Neutrophil (primary cell): ENCODE results near the gene LTB4R.
A peak's percentile ranks its signal among the peaks of the same experiment; 100 is the strongest.

ENCODE experiments used
- H3K27ac ChIP-seq: fragments of 200-600 bp; sonication (generic); 2 replicates; pipeline ENCODE4 v1.5.1; 2016; ENCODE audit warnings: mild to moderate bottlenecking, moderate library complexity
- H3K27me3 ChIP-seq: fragments of 200-600 bp; sonication (generic); 2 replicates; pipeline ENCODE4 v1.6.0; 2016; ENCODE audit warnings: mild to moderate bottlenecking
- H3K36me3 ChIP-seq: fragments of 200-600 bp; sonication (generic); 2 replicates; pipeline ENCODE4 v1.5.1; 2017
- H3K4me1 ChIP-seq, 2 experiments: fragments of 200-600 bp in 1 of 2; sonication (generic) in 1 of 2; 1 replicate in 1 of 2; 2 replicates in 1 of 2; pipeline versions ENCODE4 v1.5.1 to v1.6.1; 2013 to 2016; ENCODE audit warnings: low read depth in 1 of 2, low read length in 1 of 2, mild to moderate bottlenecking in 1 of 2, moderate library complexity in 1 of 2; ENCODE audit not compliant: control insufficient read depth in 1 of 2, insufficient read depth in 1 of 2
- H3K4me3 ChIP-seq, 2 experiments: fragments of 200-600 bp in 1 of 2; sonication (generic) in 1 of 2; 1 replicate in 1 of 2; 2 replicates in 1 of 2; pipeline ENCODE4 v1.5.1; 2013 to 2016; ENCODE audit warnings: low read depth in 1 of 2, low read length in 1 of 2, mild to moderate bottlenecking in 1 of 2, moderate library complexity in 1 of 2
- H3K9me3 ChIP-seq: fragments of 200-600 bp; sonication (generic); 2 replicates; pipeline ENCODE4 v1.5.1; 2016
- TF ChIP-seq, protein P1 (sequence below): fragments of 200-600 bp; sonication (generic); IDR thresholded peaks from 2 replicates; pipeline ENCODE4 v1.5.1; 2016; ENCODE audit warnings: antibody characterized with exemption

The LTB4R gene, protein sequence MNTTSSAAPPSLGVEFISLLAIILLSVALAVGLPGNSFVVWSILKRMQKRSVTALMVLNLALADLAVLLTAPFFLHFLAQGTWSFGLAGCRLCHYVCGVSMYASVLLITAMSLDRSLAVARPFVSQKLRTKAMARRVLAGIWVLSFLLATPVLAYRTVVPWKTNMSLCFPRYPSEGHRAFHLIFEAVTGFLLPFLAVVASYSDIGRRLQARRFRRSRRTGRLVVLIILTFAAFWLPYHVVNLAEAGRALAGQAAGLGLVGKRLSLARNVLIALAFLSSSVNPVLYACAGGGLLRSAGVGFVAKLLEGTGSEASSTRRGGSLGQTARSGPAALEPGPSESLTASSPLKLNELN

DNA sequence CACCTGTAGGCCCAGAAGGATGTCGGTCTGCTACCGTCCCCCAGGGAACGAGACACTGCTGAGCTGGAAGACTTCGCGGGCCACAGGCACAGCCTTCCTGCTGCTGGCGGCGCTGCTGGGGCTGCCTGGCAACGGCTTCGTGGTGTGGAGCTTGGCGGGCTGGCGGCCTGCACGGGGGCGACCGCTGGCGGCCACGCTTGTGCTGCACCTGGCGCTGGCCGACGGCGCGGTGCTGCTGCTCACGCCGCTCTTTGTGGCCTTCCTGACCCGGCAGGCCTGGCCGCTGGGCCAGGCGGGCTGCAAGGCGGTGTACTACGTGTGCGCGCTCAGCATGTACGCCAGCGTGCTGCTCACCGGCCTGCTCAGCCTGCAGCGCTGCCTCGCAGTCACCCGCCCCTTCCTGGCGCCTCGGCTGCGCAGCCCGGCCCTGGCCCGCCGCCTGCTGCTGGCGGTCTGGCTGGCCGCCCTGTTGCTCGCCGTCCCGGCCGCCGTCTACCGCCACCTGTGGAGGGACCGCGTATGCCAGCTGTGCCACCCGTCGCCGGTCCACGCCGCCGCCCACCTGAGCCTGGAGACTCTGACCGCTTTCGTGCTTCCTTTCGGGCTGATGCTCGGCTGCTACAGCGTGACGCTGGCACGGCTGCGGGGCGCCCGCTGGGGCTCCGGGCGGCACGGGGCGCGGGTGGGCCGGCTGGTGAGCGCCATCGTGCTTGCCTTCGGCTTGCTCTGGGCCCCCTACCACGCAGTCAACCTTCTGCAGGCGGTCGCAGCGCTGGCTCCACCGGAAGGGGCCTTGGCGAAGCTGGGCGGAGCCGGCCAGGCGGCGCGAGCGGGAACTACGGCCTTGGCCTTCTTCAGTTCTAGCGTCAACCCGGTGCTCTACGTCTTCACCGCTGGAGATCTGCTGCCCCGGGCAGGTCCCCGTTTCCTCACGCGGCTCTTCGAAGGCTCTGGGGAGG lies at the start of gene LTB4R:
LTB4R (plus strand) TSS at position 857 of the 959 bp plus-strand sequence. CDS start 4,150 bp downstream, outside the sequence.
- H3K4me1 ChIP-seq, result peaks cover 83 to 88% of the 10 kb centered on the region in 2 experiments
- H3K27ac ChIP-seq, result peak within 1 kb of the TSS; percentile 97
- H3K27me3 ChIP-seq, result no peaks in the 10 kb centered on the region
- H3K9me3 ChIP-seq, result no peaks in the 10 kb centered on the region
- TF ChIP-seq, protein P1, sequence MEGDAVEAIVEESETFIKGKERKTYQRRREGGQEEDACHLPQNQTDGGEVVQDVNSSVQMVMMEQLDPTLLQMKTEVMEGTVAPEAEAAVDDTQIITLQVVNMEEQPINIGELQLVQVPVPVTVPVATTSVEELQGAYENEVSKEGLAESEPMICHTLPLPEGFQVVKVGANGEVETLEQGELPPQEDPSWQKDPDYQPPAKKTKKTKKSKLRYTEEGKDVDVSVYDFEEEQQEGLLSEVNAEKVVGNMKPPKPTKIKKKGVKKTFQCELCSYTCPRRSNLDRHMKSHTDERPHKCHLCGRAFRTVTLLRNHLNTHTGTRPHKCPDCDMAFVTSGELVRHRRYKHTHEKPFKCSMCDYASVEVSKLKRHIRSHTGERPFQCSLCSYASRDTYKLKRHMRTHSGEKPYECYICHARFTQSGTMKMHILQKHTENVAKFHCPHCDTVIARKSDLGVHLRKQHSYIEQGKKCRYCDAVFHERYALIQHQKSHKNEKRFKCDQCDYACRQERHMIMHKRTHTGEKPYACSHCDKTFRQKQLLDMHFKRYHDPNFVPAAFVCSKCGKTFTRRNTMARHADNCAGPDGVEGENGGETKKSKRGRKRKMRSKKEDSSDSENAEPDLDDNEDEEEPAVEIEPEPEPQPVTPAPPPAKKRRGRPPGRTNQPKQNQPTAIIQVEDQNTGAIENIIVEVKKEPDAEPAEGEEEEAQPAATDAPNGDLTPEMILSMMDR, result peak; percentile 80
- peak within 1 kb of the TSS; percentile 74 to 86 for H3K4me3 ChIP-seq
- H3K36me3 ChIP-seq, result peaks cover 23% of the 10 kb centered on the region

DNA sequence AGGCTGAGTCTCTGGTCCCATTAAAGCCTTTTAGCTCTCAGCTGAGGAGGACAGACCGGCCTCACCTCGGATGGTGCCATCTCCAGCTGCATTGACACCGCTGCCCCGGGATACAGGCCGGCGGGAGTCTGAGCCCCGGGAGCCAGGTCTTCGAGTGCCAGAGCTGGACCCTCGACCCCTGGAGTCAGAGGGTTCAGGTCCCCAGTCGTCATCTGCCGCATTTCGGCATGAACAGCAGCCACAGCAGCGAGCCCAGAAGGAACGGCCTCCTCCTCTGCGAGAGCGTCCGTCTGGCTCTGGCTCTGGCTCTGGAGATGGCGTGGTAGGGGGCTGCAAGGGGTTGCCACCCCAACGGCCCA lies 49.4 kb upstream of the LTB4R start:
- Histone ChIP-seq H3K27ac (no peak overlapping the region), H3K4me1 (no peaks in the 10 kb centered on the region), H3K27me3 (no peaks in the 10 kb centered on the region), H3K4me3 (no peak overlapping the region), H3K36me3 (peaks cover 46% of the 10 kb centered on the region), H3K9me3 (no peaks in the 10 kb centered on the region)
- TF ChIP-seq, protein P1, result no peak

DNA sequence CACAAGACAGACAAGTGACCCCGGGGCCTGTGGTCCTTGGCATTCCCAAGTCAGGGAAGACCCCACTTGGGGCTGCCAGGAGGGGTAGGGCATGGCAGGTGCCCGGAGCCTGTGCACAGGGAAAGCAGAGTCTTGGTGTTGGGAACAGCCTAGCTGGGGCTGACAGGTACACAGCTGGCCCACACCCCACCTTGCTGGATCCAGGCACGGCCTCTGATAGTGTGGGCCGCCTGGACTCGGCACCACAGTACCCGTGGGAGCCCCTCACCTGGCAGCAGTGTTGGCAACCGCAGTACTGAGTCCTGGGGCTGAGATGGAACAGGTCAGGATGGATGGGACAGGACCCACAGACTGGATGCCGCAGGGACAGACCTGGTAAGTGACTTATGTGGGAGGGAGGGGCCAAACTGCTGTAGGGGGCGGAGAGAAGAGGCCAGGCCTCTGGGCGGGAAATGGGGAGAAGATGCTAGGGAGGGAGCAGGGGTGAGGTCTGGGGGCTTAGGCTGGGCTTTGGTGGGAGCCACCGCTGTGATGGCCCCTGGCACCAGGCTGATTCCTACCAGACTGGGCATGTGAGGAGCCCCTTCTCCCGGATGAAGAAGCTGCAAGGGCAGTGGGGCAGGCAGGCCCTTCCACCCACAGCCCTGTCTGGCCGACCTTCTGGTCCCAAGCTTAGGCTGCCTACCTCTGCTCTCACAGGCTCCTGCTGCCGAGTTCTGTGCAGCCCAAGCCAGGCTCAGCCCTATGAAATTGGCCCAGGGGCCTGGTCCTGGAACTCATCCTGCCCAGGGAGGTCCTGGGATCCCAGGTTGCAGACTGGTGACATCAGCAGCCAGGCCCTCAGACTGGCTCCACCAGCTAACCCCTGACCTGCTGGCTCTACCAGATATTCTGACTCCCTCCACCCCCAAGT lies 48.2 kb upstream of the LTB4R start, which contains the start of gene TGM1:
TGM1 (minus strand) TSS at position 357 of the 913 bp plus-strand sequence. CDS start 825 bp downstream, outside the sequence.
- TF ChIP-seq, protein P1, result no peak
- Histone ChIP-seq H3K4me3 (no peak within 1 kb of the TSS), H3K9me3 (no peaks in the 10 kb centered on the region), H3K4me1 (no peaks in the 10 kb centered on the region), H3K27ac (no peak within 1 kb of the TSS), H3K27me3 (no peaks in the 10 kb centered on the region), H3K36me3 (peaks cover 54% of the 10 kb centered on the region)

DNA sequence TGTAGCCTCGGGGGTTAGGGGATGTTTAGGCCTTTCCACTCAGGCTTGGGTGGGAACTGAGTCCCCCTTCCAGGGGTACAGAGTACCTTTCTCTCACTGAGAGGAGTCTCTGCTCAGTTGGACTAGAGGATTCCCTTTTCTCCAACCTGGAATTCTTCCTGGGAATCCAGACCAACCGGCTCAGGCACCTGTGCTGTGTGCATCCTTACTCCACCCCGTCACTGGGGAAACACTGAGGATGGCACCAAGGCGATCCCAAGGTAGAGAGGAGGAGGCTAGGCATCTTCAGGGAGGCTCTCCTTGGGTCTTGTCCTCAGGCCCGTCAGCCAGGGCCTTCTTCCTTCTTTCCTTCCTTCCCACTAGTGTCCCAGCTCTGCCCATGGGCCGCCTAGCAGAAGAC lies 47.5 kb upstream of the LTB4R start:
- peaks cover 55% of the 10 kb centered on the region for H3K36me3 ChIP-seq
- H3K4me1 ChIP-seq, result no peaks in the 10 kb centered on the region
- TF ChIP-seq, protein P1, result no peak

DNA sequence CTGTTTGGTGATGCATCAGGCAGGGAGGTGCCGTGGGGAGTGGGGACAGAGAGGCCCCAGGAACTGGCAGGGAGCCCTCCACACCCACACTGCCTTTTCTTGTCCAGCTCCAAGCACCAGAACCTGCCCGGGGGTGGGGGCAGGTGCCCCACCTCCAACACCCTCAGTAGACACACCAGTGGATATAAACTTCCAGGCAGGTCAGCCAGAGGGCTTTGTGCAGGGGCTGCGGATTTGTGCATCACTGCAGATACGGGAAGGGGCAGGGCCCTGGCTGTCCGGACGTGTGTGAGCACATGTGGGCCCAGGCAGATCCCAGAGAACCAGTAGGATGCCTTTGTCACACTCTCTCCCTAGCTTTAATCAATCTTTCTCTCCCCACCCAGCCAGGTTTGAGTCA lies 47.0 kb upstream of the LTB4R start:
- H3K4me1 ChIP-seq, result no peaks in the 10 kb centered on the region
- TF ChIP-seq, protein P1, result no peak
- H3K27ac ChIP-seq, result no peak overlapping the region
- no peaks in the 10 kb centered on the region for H3K9me3 ChIP-seq
- peaks cover 59% of the 10 kb centered on the region for H3K36me3 ChIP-seq
- no peaks in the 10 kb centered on the region for H3K27me3 ChIP-seq
- no peak overlapping the region for H3K4me3 ChIP-seq

More for the DNA sequence above, 47.5 kb upstream of the LTB4R start:
- Histone ChIP-seq H3K27me3 (no peaks in the 10 kb centered on the region), H3K9me3 (no peaks in the 10 kb centered on the region), H3K4me3 (no peak overlapping the region), H3K27ac (no peak overlapping the region)
